ENCODE measurements around the gene FER.
"Not testable (repeated sequence)": the region's sequence is repeated elsewhere in the genome, so short reads cannot be mapped to it uniquely, and the experiment has no call there.

FER gene

GRCh38 chr5:108950276-108950675 lies 202.6 kb downstream of the FER start:
- FAIRE-seq = no peak
- no peak for DNase-seq (ENCODE audit: low spot score)

- FAIRE-seq = no peak
- no peak for DNase-seq (ENCODE audit: low spot score)
These were observed 206.2 kb downstream of the FER start for GRCh38 chr5:108953940-108954339.

- FAIRE-seq = no peak
- DNase-seq (ENCODE audit: low spot score) = no peak
These were observed 209.6 kb downstream of the FER start for GRCh38 chr5:108957333-108957732.

GRCh38 chr5:108966910-108967309 lies 219.2 kb downstream of the FER start:
- FAIRE-seq = no peak

GRCh38 chr5:108974594-108974993 lies 226.9 kb downstream of the FER start:
- DNase-seq (ENCODE audit: low spot score) = no peak
- FAIRE-seq = no peak

More at GRCh38 chr5:108966910-108967309, 219.2 kb downstream of the FER start:
- DNase-seq (ENCODE audit: low spot score) = no peak

- DNase-seq (ENCODE audit: low spot score) (no peak), FAIRE-seq (no peak)
These were observed 228.0 kb downstream of the FER start for GRCh38 chr5:108975697-108976096.

GRCh38 chr5:108983461-108984092 lies 235.9 kb downstream of the FER start:
- FAIRE-seq (no peak), DNase-seq (ENCODE audit: low spot score) (no peak)

GRCh38 chr5:108989761-108990392 lies 242.2 kb downstream of the FER start:
- FAIRE-seq (no peak), DNase-seq (ENCODE audit: low spot score) (no peak)

GRCh38 chr5:108992396-108993085 lies 244.8 kb downstream of the FER start:
- not testable (repeated sequence) for DNase-seq (ENCODE audit: low spot score); FAIRE-seq

- FAIRE-seq; DNase-seq (ENCODE audit: low spot score): not testable (repeated sequence)
These were observed 245.7 kb downstream of the FER start for GRCh38 chr5:108993440-108993839.

GRCh38 chr5:108997720-108998119 lies 250.0 kb downstream of the FER start:
- no peak for FAIRE-seq
- no peak for DNase-seq (ENCODE audit: low spot score)

- DNase-seq (ENCODE audit: low spot score) = no peak
- no peak for FAIRE-seq
These were observed 250.5 kb downstream of the FER start for GRCh38 chr5:108998216-108998615.

GRCh38 chr5:109003928-109004327 lies 256.2 kb downstream of the FER start:
- DNase-seq (ENCODE audit: low spot score) = no peak
- FAIRE-seq = no peak

- DNase-seq (ENCODE audit: low spot score) (no peak), FAIRE-seq (no peak)
These were observed 257.8 kb downstream of the FER start for GRCh38 chr5:109005297-109006009.

GRCh38 chr5:109006129-109006528 lies 258.4 kb downstream of the FER start:
- no peak for DNase-seq (ENCODE audit: low spot score)
- no peak for FAIRE-seq

GRCh38 chr5:109016300-109016699 lies 268.6 kb downstream of the FER start:
- no peak for FAIRE-seq

GRCh38 chr5:109022056-109022455 lies 274.4 kb downstream of the FER start:
- no peak for FAIRE-seq

More at GRCh38 chr5:109016300-109016699, 268.6 kb downstream of the FER start:
- DNase-seq (ENCODE audit: low spot score) = no peak

GRCh38 chr5:109025729-109026128 lies 278.0 kb downstream of the FER start:
- not testable (repeated sequence) for DNase-seq (ENCODE audit: low spot score); FAIRE-seq

More at GRCh38 chr5:109022056-109022455, 274.4 kb downstream of the FER start:
- no peak for DNase-seq (ENCODE audit: low spot score)

- FAIRE-seq = no peak
- no peak for DNase-seq (ENCODE audit: low spot score)
These were observed 280.4 kb downstream of the FER start for GRCh38 chr5:109027983-109028607.

GRCh38 chr5:109028608-109029299 lies 281.1 kb downstream of the FER start:
- FAIRE-seq = no peak

GRCh38 chr5:109029847-109030246 lies 282.1 kb downstream of the FER start:
- FAIRE-seq = no peak
- DNase-seq (ENCODE audit: low spot score) = no peak

More at GRCh38 chr5:109028608-109029299, 281.1 kb downstream of the FER start:
- DNase-seq (ENCODE audit: low spot score) = no peak
